GM18505 (cell line): ENCODE measurements around the gene JARID2.

Experiments used
- ATAC-seq: cut with Tn5 transposase; IDR thresholded peaks from one replicate; pipeline ENCODE4 v1.9.1; 2021; ENCODE audit not compliant: unreplicated experiment
- POLR2A ChIP-seq: IDR thresholded peaks from 4 replicates; pipeline ENCODE4 v1.6.1; 2011; ENCODE audit warnings: borderline replicate concordance; ENCODE audit not compliant: insufficient read depth, insufficient read length; ENCODE audit errors: extremely low read depth

Gene JARID2

GRCh38 chr6:15554728-15555100 lies 308.8 kb downstream of the JARID2 start:
- no peak for TF ChIP-seq POLR2A
- no peak for ATAC-seq

- ATAC-seq = no peak
Measured at GRCh38 chr6:15555101-15556038, 309.5 kb downstream of the JARID2 start.

GRCh38 chr6:15556711-15557110 lies 310.8 kb downstream of the JARID2 start:
- no peak for TF ChIP-seq POLR2A
- no peak for ATAC-seq

More at GRCh38 chr6:15555101-15556038, 309.5 kb downstream of the JARID2 start:
- TF ChIP-seq POLR2A = no peak

DNA sequence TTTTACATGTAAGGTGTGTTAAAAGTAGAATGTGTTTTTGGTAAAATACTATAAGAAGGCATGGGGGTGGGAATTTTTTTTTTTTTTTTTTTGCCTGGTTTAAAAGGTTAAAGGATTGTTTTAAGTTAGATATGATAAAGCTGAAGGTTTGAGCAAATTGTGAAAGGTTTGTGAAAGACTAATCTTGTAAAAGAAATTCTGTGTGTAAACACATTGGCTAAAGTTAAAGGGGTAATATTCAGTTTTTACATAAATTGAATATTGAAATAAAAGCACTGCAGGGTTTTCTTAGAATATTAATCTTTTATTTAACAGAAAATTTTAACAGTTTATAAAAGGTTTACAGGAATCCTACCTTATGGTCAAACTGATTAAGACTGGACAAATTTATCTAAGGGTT lies 311.3 kb downstream of the JARID2 start:
- no peak for TF ChIP-seq POLR2A
- no peak for ATAC-seq

GRCh38 chr6:15560713-15561112 lies 314.8 kb downstream of the JARID2 start:
- ATAC-seq = no peak
- no peak for TF ChIP-seq POLR2A

GRCh38 chr6:15561447-15562199 lies 315.8 kb downstream of the JARID2 start:
- no peak for ATAC-seq
- no peak for TF ChIP-seq POLR2A

GRCh38 chr6:15562977-15563376 lies 317.1 kb downstream of the JARID2 start:
- ATAC-seq = no peak
- no peak for TF ChIP-seq POLR2A

- no peak for ATAC-seq
- no peak for TF ChIP-seq POLR2A
Measured at GRCh38 chr6:15569035-15569995, 323.4 kb downstream of the JARID2 start.

GRCh38 chr6:15570171-15570570 lies 324.3 kb downstream of the JARID2 start:
- no peak for ATAC-seq
- TF ChIP-seq POLR2A = no peak
